GM18502 (cell line): ENCODE measurements around the gene MTHFD2L.

Experiments used
- ATAC-seq: cut with Tn5 transposase; IDR thresholded peaks from one replicate; pipeline ENCODE4 v1.9.1; 2021; ENCODE audit warnings: mild to moderate bottlenecking; ENCODE audit not compliant: unreplicated experiment, poor library complexity

Gene MTHFD2L

GRCh38 chr4:74230902-74231499 is 73.1 kb downstream of the MTHFD2L start:
- ATAC-seq = peak; percentile 80

- ATAC-seq = peak; percentile 67
Observed at GRCh38 chr4:74235135-74235534, 77.2 kb downstream of the MTHFD2L start.

GRCh38 chr4:74237425-74237966 is 79.6 kb downstream of the MTHFD2L start:
- ATAC-seq = no peak

- ATAC-seq = no peak
Observed at GRCh38 chr4:74244049-74244448, 86.1 kb downstream of the MTHFD2L start.

GRCh38 chr4:74252933-74253332 is 95.0 kb downstream of the MTHFD2L start:
- ATAC-seq = no peak

- ATAC-seq = no peak
Observed at GRCh38 chr4:74254386-74254785, 96.5 kb downstream of the MTHFD2L start.

GRCh38 chr4:74255096-74255495 is 97.2 kb downstream of the MTHFD2L start:
- ATAC-seq = no peak

- ATAC-seq = no peak
Observed at GRCh38 chr4:74258963-74259362, 101.0 kb downstream of the MTHFD2L start.

- ATAC-seq = no peak
Observed at GRCh38 chr4:74260036-74260435, 102.1 kb downstream of the MTHFD2L start.

- no peak for ATAC-seq
Observed at GRCh38 chr4:74262522-74262921, 104.6 kb downstream of the MTHFD2L start.

GRCh38 chr4:74263551-74263950 is 105.6 kb downstream of the MTHFD2L start:
- no peak for ATAC-seq

- no peak for ATAC-seq
Observed at GRCh38 chr4:74266081-74266480, 108.2 kb downstream of the MTHFD2L start.

GRCh38 chr4:74267998-74268606 is 110.2 kb downstream of the MTHFD2L start:
- no peak for ATAC-seq

GRCh38 chr4:74268643-74269042 is 110.7 kb downstream of the MTHFD2L start:
- ATAC-seq = no peak

GRCh38 chr4:74278490-74278889 is 120.6 kb downstream of the MTHFD2L start:
- ATAC-seq = no peak

- ATAC-seq = no peak
Observed at GRCh38 chr4:74279716-74280115, 121.8 kb downstream of the MTHFD2L start.

- ATAC-seq = no peak
Observed at GRCh38 chr4:74282926-74283325, 125.0 kb downstream of the MTHFD2L start.

GRCh38 chr4:74283614-74284013 is 125.7 kb downstream of the MTHFD2L start:
- no peak for ATAC-seq

GRCh38 chr4:74284053-74284452 is 126.1 kb downstream of the MTHFD2L start:
- no peak for ATAC-seq

GRCh38 chr4:74287164-74287563 is 129.2 kb downstream of the MTHFD2L start:
- no peak for ATAC-seq

- ATAC-seq = no peak
Observed at GRCh38 chr4:74287791-74288190, 129.9 kb downstream of the MTHFD2L start.

- ATAC-seq = no peak
Observed at GRCh38 chr4:74291471-74291870, 133.6 kb downstream of the MTHFD2L start.
